Dermis microvascular lymphatic vessel endothelial cell (primary cell): ENCODE results near the gene ACAP3. TPM values are rescaled to one million over a fixed set of nuclear protein-coding genes. Genes with fewer than 3 reads are reported as not detected.

Experiments used
- DNase-seq, 2 donors: peaks; one replicate each; pipeline versions ENCODE4 v3.0.0 to v3.0.0-alpha.2; 2010; ENCODE audit warnings: low read depth in 2 of 2
- total RNA-seq: library from RNA; depleted of rRNA; stranded (reverse); fragments of >200 nt; gene quantifications from 2 replicates; pipeline ENCODE4 v1.2.1, GENCODE V29; 2014

The ACAP3 gene, protein sequence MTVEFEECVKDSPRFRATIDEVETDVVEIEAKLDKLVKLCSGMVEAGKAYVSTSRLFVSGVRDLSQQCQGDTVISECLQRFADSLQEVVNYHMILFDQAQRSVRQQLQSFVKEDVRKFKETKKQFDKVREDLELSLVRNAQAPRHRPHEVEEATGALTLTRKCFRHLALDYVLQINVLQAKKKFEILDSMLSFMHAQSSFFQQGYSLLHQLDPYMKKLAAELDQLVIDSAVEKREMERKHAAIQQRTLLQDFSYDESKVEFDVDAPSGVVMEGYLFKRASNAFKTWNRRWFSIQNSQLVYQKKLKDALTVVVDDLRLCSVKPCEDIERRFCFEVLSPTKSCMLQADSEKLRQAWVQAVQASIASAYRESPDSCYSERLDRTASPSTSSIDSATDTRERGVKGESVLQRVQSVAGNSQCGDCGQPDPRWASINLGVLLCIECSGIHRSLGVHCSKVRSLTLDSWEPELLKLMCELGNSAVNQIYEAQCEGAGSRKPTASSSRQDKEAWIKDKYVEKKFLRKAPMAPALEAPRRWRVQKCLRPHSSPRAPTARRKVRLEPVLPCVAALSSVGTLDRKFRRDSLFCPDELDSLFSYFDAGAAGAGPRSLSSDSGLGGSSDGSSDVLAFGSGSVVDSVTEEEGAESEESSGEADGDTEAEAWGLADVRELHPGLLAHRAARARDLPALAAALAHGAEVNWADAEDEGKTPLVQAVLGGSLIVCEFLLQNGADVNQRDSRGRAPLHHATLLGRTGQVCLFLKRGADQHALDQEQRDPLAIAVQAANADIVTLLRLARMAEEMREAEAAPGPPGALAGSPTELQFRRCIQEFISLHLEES
- total RNA-seq = 11.8 and 19.5 TPM in 2 replicates

DNA sequence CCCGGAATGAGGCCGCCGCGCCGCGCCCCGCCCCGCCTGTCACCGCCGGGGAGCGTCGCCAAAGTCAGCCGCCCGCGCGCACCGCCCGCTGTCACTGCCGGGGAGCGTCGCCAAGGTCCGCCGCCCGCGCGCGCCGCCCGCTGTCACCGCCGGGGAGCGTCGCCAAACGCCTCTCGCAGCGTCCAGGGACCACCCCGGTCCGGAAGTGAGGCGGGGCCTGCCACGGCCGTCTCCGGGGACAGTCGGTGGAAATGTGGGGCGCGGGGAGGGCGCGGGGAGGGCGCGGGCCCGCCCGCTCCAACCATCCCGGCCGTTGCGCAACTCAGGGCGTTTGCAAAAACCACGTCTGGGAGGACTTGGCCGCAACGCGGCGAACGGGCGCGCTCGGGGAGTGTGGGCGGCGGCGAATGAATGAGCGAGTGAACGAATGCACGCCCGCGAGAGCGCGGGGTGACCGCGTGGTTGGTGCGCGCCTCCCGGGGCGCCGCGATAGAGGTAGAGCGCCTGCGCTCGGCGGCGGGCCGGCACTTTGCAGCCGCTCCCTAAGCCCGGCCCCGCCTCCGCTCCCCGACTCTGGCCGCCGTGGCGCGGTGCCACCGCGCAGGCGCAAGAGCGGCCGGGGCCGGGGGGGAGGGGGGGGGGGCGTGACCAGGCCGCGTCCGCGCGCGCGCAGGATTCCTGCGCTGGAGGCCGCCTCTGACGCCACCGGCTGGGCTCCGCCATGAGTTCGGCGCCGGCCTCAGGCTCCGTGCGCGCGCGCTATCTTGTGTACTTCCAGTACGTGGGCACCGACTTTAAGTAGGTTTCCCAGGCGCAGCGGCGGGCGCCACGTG lies at the start of gene ACAP3, which contains the start of gene PUSL1:
Gene ACAP3, minus strand, starts transcription at position 8 of the 833 bp plus-strand sequence. CDS start 115 bp downstream, outside the sequence.
Gene PUSL1, plus strand, starts transcription at position 675 of the 833 bp plus-strand sequence. Its CDS starts 47 bp downstream, at position 722.
- DNase-seq = peak; percentile 62 to 91

DNA sequence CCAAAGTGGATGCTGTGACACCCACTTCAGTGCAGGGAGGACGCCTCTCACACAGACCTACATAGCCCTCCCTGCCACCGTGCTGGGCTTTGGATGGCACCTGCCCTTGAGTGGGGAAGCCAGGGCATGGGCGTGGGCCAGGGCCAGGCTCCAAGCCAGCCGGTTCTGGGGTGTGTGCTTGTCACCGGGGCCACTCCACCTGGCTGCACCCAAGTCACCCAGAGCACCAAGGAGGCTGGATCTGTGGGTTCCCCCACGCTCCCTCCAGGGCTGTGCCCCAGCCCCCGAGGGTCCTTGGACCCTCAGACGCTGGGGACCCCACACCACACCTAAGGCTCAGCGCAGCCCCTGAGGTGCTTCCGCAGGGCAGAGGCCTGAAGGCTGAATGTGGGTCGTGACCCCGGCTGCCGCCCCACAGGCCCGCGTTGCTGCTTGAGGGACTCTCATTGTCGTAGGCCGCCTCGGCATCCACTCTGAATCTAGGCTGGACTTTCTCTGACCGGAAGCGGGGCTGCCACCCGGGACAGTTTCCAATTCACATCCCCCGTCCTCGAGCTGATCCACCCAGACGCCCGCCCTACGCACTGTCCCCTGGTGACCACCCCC lies 49.2 kb upstream of the ACAP3 start:
- no peak for DNase-seq

DNA sequence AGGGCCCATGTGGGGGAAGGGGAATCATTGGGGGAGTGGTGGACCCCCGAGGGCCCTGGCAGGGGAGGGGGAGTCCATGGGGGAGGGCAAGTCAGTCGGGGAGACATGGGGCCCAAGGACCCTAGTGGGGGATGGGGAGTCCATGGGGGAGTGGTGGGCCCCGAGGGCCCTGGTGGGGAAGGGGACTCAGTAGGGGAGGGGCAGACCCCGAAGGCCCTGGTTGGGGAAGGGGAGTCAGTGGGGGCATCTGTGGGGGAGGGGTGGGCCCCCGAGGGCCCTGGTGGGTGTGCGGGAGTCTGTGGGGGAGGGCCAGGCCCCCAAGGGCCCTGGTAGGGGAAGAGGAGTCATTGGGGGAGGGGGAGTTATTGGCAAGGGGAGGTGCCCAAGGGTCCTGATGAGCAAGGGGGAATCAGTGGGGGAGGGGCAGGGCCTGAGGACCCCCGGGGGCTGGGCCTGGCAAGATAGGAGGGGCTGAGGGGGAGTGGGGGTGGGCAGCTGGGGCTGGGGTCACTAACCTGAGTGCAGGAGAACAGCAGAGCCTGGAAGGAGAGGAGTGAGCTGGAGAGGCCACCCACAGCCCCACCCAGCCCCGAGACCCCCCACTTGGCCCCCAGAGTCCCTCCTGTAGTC lies 48.6 kb upstream of the ACAP3 start:
- DNase-seq = no peak

DNA sequence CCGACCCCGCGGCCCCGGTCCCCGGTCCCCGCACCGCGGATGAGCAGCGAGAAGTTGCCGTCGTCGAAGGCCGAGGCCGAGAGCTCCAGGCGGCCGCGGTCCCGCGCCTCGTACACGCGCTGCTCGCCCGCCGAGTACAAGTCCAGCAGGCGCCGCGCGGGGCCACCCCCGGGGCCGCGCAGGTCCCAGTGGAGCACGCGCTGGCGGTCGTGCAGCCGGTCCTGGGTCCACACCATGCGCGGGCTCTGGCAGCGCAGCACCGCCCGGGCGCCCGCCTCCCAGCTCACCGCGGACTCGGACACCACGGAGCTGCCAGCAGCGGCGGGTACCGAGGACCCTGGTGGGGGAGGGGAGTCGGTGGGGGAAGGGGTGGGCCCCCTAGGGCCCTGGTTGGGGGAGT lies 47.7 kb upstream of the ACAP3 start:
- DNase-seq = peak in 1 of 2 donors; percentile 28

DNA sequence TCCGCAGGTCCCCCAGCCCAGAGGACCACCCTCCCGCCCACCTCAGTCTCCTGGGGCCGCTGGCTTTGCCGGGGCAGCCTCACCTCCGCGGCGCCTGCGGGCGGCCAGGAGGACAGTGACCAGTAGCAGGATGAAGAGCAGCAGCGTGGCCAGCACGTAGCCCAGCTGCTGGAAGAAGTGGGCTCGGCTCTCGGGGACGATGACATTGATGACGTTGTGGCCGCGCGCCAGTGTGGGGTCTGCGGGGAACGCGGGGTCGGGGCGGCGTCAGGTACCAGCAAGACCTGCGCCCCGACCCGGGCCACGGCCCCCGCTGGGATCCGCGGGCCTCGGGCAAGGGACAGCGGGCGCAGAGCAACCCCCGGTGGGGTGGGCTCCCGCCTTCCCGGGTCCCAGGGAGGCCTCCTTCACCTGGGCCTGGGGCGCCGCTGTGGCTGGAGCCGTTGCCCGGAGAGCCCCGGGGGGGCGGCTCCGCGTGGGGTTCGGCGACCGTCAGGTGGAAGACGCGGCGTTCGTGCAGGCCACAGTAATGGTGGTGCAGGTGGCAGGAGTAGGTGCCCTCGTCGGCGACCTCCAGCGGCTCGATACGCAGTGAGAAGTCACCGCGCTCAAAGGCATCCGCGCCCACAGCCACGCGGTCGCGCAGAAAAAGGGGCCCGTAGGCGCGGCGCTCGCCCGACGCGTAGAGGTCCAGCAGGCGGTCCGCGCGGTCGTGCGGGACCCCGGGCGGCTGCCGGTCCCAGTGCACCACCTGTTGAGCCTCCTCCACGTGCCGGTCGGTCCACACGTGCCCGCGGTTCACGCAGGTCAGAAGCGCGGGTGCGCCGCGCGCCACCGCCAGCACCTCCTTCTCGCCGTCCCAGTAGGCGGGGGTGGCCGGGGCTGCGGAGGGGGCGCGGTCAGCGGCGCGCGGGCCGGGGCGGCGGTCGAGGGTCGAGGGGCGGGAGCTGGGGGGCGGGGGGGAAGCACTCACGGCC lies 46.8 kb upstream of the ACAP3 start:
- DNase-seq = no peak

DNA sequence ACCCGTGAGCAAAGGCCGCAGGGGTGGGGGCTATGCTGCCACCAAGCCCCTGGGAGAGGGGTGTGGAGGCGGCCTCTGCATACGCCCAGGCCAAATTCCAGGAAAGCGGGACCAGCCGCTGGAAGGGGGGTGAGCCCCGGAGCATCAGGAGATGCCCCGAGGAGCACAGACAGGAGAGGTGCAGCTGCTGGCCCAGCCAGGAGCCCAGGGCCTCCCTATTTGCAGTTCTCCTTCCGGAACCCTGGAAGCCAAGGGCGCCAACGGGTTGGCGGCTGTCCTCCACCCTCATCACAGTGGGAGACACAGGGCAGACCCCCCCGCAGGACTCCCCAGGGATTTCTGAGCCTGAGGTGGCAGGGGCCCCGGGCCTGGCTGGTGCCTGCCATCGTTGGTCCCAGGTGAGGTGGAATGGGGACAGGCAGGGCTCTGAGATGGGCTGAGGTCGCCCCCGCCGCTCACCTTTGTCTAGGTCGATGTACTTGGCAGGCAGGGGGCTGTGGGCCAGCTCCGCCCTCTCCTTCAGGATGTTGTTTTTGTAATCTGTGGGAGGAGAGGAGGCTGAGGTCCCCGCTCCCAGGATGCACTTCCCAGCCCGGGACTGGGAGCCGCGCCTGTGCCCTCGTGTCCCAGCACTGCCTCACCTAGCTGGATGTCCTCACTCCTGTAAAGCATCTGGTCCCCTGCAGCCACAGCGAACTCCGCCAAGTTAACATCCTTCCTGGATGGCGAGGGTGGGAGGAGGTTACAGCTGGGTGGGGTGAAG lies 45.8 kb upstream of the ACAP3 start:
- no peak for DNase-seq

DNA sequence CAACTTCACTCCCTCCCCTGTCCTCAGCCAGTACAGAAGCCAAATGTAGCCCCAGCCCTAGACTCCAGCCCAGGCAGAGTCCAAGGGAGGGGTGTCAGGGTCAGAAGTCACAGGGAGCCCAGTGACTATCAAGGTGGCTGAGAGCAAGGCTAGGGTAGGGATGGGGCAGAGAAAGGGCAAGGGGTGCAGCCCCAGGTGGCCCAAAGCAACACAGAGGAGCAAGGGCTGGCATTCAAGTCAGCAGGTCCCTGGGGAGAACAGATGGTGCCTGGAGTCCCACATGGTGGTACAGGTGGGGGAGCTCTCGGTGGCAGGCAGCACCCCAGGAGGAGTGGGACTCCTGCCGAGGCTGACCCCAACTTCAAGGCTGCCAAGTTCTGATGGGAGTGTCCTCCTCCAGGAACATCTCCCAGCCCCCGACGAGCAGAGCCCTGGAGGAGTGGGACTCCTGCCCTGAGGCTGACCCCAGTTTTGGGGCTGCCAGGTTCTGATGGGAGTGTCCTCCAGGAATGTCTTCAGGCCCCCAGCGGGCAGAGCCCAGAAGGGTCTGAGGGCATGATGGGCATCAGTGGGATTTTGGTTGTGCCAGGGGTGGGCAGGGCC lies 45.2 kb upstream of the ACAP3 start:
- DNase-seq = no peak

DNA sequence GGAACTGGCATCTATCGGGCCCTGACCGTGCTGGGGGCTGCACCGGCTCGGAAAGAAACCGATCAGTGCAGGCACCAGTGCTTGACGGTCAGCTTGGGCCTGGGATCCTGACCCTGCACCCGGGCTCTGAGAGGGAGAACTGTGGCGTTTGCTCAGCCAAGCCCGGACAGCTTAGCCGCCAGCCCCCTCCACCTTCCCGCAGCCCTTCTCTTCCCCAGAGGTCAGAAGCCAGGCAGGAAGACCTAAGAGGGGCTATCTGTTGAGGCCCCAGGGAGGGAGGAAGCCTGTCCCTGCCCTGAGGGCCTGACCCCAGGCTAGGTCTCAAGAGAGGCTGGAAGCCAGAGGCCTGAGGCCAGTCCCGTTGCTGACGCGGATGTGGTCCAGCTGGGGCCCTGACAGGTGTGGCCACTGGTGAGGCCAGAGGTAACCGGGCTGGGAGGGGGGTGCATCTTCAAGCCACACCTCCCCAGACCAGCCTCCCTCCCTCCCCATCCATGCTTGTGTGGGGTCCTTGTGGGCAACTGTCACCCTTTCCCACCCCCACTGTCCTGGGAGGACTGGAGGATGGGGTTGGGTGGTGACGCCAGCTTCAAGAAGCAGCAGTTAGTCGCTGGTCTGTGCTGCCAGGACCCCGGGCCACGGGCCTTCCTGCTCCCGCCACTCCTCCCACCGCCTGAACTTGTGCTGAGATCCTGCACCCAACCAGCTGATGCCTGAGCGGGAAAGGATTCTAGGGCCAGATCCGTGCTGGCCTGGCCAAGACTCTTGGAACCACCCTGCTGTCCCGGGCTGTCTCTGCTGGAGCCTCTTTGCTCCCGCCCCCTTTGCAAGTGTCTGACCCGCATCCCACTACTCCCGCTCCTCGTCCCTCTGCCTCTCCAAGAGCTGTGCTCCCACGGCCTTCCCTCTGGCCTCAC lies 44.0 kb upstream of the ACAP3 start:
- DNase-seq = no peak

DNA sequence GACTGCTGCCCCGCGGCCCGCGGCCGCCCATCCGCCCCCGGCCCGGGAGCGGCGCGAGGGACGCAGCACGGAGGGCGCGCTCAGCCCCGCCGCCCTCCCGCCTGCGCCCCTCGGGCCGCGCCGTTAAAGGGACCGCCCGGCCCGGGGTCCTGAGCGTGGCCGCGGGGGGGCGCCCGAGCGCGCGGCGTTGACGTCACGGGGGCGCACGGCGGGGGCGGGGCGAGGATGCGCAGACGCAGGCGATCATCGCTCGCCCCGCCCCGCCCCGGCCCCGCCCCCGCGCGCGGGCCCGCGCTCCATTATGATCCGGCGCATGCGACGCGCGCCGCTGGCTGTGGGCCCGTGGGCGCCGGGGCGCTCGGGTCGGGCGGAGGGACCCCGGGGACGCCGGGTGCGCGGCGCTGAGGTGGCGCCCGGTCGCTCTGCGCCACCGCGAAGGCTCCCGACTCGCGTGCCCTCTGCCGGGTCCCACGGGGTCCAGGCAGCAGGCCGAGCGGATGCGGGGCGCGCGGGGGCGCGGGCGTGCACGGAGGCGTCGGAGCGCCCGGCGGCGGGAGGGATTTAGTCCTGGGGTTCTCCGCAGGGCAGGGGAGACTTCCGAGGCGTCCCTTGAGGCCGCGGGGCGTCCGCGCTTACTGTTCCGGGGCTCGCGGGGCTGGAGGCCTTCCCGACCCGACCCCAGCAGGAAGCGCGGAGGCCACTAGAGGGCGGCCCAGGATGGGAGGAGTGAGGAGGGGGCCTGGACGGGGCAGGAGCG lies 41.7 kb upstream of the ACAP3 start, which contains the start of gene DVL1:
Gene DVL1, minus strand, starts transcription at position 163 of the 757 bp plus-strand sequence. CDS start 353 bp downstream, outside the sequence.
- DNase-seq = peak in 1 of 2 donors; percentile 61

DNA sequence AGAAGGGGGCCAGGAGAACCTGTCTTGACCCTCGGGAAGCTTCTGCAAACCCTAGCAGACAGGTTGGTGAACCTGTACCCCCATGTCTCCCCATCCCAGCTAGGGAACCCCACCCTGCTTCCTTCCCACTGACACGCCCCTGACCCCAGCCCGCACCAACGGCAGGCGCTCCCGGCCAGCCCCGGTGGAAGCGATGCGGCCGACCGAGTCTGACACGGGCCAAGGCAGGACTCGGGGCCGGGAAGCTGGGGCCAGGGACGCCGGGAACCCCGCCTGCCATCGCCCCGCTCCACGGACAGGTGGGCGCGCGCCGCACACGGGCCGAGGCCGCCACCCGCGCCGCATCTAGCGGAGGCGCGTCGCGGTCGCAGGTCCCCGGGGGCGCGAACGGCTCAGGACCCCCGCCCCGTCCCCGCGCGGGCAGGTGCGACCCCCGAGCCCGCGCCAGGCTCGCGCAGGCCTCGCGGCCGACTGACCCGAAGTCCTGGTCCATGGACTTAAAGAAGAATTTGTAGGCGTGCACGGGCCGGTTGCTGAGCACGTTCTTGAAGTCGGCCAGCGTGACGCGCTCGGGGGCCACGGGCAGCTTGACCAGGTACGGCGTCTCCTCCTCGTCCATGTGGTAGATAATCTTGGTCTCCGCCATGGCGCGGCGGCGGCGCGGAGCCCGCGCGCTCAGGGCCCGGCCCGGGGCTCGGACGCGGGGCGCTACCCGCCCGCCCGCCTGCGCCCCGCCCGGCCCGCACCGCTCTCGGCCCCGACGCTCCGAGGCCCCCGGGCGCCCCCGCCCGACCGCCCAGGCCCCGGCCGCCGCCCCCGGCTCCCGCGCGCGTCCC lies 40.9 kb upstream of the ACAP3 start:
- peak in 1 of 2 donors; percentile 55 for DNase-seq

DNA sequence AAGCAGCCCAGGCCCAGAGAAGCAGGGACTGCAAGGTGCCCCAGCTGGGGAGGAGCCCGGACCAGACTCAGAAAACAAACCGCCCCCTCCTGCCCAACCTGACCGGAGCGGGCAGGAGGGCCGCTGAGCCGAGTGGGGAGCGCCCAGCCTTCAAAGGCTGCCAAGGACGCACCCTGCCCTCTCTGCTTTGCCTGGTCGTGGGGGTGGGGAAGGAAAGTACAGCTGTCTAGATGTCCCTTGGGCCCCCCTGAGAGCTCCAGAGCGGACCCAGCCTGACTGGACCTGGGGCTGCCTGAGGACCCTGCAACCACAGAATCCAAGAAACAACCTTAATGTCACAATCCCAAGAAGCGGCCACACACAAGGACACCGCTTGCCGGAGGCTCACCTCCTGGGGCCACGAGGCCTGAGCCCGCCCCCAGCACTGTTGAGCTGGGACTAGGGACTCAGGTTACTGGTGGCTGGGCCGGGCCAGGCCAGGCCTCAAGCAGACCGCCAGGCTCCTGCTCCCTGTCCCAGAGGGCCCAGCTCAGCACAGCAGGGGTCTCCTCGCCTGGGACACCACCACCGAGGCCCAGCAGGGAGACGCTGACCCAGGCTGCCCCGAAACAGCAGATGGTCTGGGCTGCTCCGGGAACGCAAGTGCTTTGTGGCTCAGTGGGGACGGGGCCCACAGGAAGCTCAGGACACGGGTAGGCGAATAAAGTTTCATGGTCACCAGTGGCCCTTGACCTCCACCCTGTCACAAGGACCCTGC lies 40.1 kb upstream of the ACAP3 start:
- peak in 1 of 2 donors; percentile 25 for DNase-seq

DNA sequence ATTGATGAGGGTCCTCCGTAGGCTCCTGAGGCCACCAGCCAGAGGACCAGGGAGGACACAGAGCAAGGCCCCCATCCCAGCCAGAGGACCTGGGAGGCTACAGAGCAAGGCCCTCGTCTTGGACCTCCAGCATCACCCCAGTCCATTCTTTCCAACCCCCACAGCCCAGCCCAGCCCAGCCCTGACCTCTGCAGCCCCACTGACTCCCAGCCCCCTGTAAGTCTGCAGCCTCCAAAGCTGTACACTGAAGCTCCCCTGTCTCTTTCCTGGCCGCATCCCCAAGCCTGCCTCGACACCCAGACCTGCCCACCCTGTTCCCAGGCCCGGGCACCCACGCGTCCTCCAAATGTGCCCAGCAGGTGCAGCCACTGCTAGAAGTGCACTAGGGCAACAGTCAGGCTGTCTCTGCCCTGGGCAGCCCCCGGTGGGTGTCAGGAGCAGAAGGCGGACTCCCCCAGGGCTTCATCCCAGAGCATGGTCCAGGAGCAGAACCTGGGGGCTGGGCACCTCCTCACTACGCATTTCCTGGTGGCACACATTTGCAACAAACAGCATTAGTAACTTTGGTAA lies 39.4 kb upstream of the ACAP3 start:
- DNase-seq = no peak

DNA sequence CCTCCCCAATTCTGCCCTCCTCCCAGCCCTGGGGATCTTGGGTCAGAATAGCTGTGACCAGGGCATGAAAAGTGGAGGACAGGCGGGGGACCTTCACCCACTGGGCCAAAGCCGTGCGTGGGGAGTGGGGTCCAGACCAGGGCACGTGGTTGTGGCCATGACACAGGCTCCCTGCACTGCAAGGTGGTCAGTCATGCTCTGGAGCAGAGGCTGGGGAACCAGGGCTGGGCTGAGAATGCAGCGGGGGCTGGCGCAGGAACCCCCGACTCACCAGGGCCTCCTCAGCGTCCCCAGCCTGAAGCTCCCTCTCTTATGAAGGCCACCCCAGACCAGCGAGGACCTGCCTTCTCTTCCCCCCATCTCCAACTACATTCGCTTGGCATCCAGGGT lies 38.8 kb upstream of the ACAP3 start:
- no peak for DNase-seq

DNA sequence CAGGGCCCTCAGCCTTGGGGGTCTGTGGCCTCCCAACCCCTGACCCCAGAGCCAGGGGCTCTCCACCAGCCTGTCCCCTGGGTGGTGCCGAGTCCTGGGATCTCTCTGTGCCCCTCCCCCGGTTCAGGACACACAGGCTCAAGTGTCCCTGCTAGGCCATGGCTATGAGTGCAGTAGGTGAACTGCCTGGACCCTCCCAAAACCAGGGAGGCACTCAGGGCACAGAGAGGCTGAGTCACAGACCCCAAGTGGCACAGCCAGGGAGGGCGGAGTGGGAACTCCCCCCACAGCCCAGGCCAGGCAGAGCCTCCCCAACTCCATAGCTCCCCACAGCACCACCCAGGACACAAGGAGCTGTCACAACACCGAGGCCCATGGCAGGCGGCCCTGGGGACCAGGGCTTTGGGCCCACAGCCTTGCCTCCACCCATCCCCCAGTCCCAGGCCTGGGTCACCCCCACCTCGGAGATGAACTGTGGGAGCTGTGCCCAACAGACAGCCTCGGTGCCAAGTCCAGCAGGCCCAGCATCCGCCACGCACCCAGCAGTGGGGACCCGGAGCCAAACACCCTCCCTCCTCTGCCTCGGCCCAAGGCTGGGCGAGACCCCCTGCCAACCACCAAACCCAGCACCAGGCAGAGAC lies 38.2 kb upstream of the ACAP3 start:
- DNase-seq = no peak
